Neural cell (in vitro differentiated cells): Measurements from ENCODE around the gene ANGPT4. TPM values are rescaled to one million over a fixed set of nuclear protein-coding genes. Genes with fewer than 3 reads are reported as not detected.

Experiments used
- H2AFZ ChIP-seq: fragments of 200-600, 300-800 bp; sonication (generic), shearing (Covaris generic); 2 replicates; pipeline ENCODE4 v1.6.0; 2014; ENCODE audit warnings: low read depth, mild to moderate bottlenecking, antibody characterized with exemption, low read length, moderate library complexity
- H3F3A ChIP-seq: fragments of 200-600 bp; shearing (Covaris generic); 2 replicates; pipeline ENCODE4 v1.6.1; 2016; ENCODE audit warnings: mild to moderate bottlenecking, moderate library complexity, mixed read lengths, antibody characterized with exemption, low read length; ENCODE audit not compliant: insufficient read depth, poor library complexity, severe bottlenecking
- H3K27ac ChIP-seq: fragments of 200-600, 300-800 bp; sonication (generic), shearing (Covaris generic); 2 replicates; pipeline ENCODE4 v1.5.1; 2014; ENCODE audit warnings: mild to moderate bottlenecking, low read length, moderate library complexity
- H3K27me3 ChIP-seq: fragments of 300-800, 200-600 bp; sonication (generic), shearing (Covaris generic); 2 replicates; pipeline ENCODE4 v1.6.0; 2014; ENCODE audit warnings: mild to moderate bottlenecking, low read depth, low read length, moderate library complexity; ENCODE audit not compliant: insufficient read depth
- H3K36me3 ChIP-seq: fragments of 300-800, 200-600 bp; sonication (generic), shearing (Covaris generic); 2 replicates; pipeline ENCODE4 v1.5.1; 2014; ENCODE audit warnings: mild to moderate bottlenecking, antibody characterized with exemption, low read length, moderate library complexity; ENCODE audit not compliant: insufficient read depth
- H3K4me2 ChIP-seq: fragments of 300-800, 200-600 bp; sonication (generic), shearing (Covaris generic); 2 replicates; pipeline ENCODE4 v1.6.0; 2014; ENCODE audit warnings: mild to moderate bottlenecking, low read length
- H3K4me3 ChIP-seq: fragments of 300-800, 200-600 bp; sonication (generic), shearing (Covaris generic); 2 replicates; pipeline ENCODE4 v1.5.1; 2014; ENCODE audit warnings: mild to moderate bottlenecking, low read length, moderate library complexity
- H3K79me2 ChIP-seq: fragments of 200-600 bp; shearing (Covaris generic); replicated peaks from 2 replicates; pipeline ENCODE4 v1.6.0; 2014; ENCODE audit warnings: mild to moderate bottlenecking, low read length, moderate library complexity; ENCODE audit not compliant: insufficient read depth
- H3K9ac ChIP-seq: fragments of 300-800, 200-600 bp; sonication (generic), shearing (Covaris generic); 2 replicates; pipeline ENCODE4 v1.6.1; 2016; ENCODE audit warnings: mild to moderate bottlenecking, low read length, mixed read lengths
- H3K9me2 ChIP-seq: fragments of 200-600 bp; shearing (Covaris generic); 2 replicates; pipeline ENCODE4 v1.6.1; 2016; ENCODE audit warnings: mild to moderate bottlenecking, low read length, mixed read lengths; ENCODE audit not compliant: insufficient read depth
- H3K9me3 ChIP-seq: fragments of 200-600, 300-800 bp; sonication (generic), shearing (Covaris generic); 2 replicates; pipeline ENCODE4 v1.6.1; 2016; ENCODE audit warnings: mild to moderate bottlenecking, mixed run types, low read length, moderate library complexity, mixed read lengths
- H4K20me1 ChIP-seq: fragments of 200-600 bp; shearing (Covaris generic); 2 replicates; pipeline ENCODE4 v1.6.1; 2016; ENCODE audit warnings: mild to moderate bottlenecking, mixed run types; ENCODE audit not compliant: insufficient read depth
- EP300 ChIP-seq: fragments of 450-650 bp; conservative IDR thresholded peaks from 2 replicates; pipeline ENCODE4 v1.6.1; 2014; ENCODE audit warnings: antibody characterized with exemption, mild to moderate bottlenecking, moderate library complexity; ENCODE audit not compliant: poor library complexity, severe bottlenecking
- EZH2 ChIP-seq: fragments of 200-600, 300-800 bp; shearing (Covaris generic), sonication (generic); IDR thresholded peaks from 2 replicates; pipeline ENCODE4 v1.6.1; 2014; ENCODE audit warnings: antibody characterized with exemption, low read length, borderline replicate concordance, mild to moderate bottlenecking; ENCODE audit not compliant: insufficient read depth, poor library complexity, severe bottlenecking
- MXI1 ChIP-seq: fragments of 450-650 bp; conservative IDR thresholded peaks from 2 replicates; pipeline ENCODE4 v1.6.1; 2014; ENCODE audit warnings: antibody characterized with exemption, mild to moderate bottlenecking; ENCODE audit not compliant: poor library complexity, severe bottlenecking
- POLR2AphosphoS5 ChIP-seq: IDR thresholded peaks from 2 replicates; pipeline ENCODE4 v1.6.1; 2012
- RAD21 ChIP-seq: fragments of 450-650 bp; conservative IDR thresholded peaks from 2 replicates; pipeline ENCODE4 v1.6.1; 2014; ENCODE audit warnings: antibody characterized with exemption, mild to moderate bottlenecking, moderate library complexity
- SMC3 ChIP-seq: fragments of 450-650 bp; conservative IDR thresholded peaks from 2 replicates; pipeline ENCODE4 v1.6.1; 2014; ENCODE audit warnings: antibody characterized with exemption, mild to moderate bottlenecking, moderate library complexity; ENCODE audit not compliant: poor library complexity
- TAF1 ChIP-seq: IDR thresholded peaks from 2 replicates; pipeline ENCODE4 v1.6.1; 2012; ENCODE audit warnings: low read depth
- polyA plus RNA-seq: library from polyadenylated mRNA; depleted of rRNA; stranded (reverse); fragments of >200 nt; gene quantifications from 2 replicates; pipeline ENCODE4 v1.2.3, GENCODE V29; 2014
- TF ChIP-seq, protein P1 (sequence below): fragments of 450-650 bp; IDR thresholded peaks from 2 replicates; pipeline ENCODE4 v1.5.1; 2014; ENCODE audit warnings: antibody characterized with exemption, mild to moderate bottlenecking, moderate library complexity; ENCODE audit not compliant: poor library complexity, severe bottlenecking
- TF ChIP-seq, protein P2 (sequence below): IDR thresholded peaks from 2 replicates; pipeline ENCODE4 v1.6.1; 2012; ENCODE audit warnings: borderline replicate concordance

ANGPT4 gene
- polyA plus RNA-seq, 1 donor from 2014 or later, result not detected

DNA sequence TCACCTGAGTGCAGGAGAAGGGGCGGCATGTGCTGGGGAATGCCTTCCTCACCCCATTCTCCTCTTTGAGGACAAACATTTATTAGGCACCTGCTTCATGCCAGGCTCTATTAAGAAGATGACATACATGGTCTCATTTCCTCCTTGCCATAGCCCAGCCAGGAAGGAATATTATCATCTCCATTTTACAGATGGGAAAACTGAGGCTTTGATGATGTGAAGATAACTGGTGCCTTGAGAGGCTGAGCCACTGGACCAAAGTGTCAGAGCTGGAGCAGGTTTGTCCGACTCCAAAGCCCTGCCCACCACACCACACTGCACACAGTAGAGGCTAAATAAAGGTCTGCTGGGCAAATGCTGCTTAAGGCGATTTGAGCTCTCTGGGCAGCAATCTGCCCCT lies 45.4 kb downstream of the ANGPT4 start:
- H3K27ac ChIP-seq, result no peak overlapping the region
- H3K4me3 ChIP-seq, result no peak overlapping the region
- H3F3A ChIP-seq, result no peaks in the 10 kb centered on the region
- H3K79me2 ChIP-seq, result no peaks in the 10 kb centered on the region
- H3K9ac ChIP-seq, result no peak overlapping the region
- H3K36me3 ChIP-seq, result no peaks in the 10 kb centered on the region
- TF ChIP-seq EZH2 (no peak), EP300 (no peak)
- TF ChIP-seq, protein P1, sequence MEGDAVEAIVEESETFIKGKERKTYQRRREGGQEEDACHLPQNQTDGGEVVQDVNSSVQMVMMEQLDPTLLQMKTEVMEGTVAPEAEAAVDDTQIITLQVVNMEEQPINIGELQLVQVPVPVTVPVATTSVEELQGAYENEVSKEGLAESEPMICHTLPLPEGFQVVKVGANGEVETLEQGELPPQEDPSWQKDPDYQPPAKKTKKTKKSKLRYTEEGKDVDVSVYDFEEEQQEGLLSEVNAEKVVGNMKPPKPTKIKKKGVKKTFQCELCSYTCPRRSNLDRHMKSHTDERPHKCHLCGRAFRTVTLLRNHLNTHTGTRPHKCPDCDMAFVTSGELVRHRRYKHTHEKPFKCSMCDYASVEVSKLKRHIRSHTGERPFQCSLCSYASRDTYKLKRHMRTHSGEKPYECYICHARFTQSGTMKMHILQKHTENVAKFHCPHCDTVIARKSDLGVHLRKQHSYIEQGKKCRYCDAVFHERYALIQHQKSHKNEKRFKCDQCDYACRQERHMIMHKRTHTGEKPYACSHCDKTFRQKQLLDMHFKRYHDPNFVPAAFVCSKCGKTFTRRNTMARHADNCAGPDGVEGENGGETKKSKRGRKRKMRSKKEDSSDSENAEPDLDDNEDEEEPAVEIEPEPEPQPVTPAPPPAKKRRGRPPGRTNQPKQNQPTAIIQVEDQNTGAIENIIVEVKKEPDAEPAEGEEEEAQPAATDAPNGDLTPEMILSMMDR, result no peak
- H2AFZ ChIP-seq, result no peak overlapping the region
- no peaks in the 10 kb centered on the region for H3K9me3 ChIP-seq
- H4K20me1 ChIP-seq, result no peaks in the 10 kb centered on the region
- H3K4me2 ChIP-seq, result no peak overlapping the region
- no peaks in the 10 kb centered on the region for H3K27me3 ChIP-seq
- no peaks in the 10 kb centered on the region for H3K9me2 ChIP-seq

DNA sequence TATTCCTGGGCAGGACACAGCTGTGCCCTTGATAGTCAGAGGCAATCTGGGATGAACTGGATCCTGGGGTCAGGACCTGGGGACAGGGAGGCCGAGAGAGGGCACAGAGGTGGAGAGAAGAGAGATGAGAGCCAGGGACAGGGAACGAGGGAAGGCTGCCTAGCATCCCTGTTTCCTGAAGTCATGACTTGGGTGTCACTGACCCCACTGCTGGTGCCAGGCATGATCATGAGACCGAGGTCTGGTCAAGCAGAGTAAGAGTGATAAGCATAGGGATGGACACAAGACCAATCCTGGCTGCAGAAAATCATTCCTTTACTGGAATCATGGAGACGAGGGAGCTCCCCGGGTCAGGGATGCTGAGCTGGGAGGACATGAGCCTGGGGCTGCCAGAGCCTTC lies 46.5 kb downstream of the ANGPT4 start:
- no peaks in the 10 kb centered on the region for H4K20me1 ChIP-seq
- no peak overlapping the region for H3K27ac ChIP-seq
- H3K4me3 ChIP-seq, result no peak overlapping the region
- no peaks in the 10 kb centered on the region for H3K9me3 ChIP-seq
- H3K27me3 ChIP-seq, result no peaks in the 10 kb centered on the region
- no peak overlapping the region for H3K4me2 ChIP-seq
- H2AFZ ChIP-seq, result no peak overlapping the region
- no peaks in the 10 kb centered on the region for H3K79me2 ChIP-seq
- no peak overlapping the region for H3K9ac ChIP-seq
- no peaks in the 10 kb centered on the region for H3K9me2 ChIP-seq
- H3F3A ChIP-seq, result no peaks in the 10 kb centered on the region
- no peaks in the 10 kb centered on the region for H3K36me3 ChIP-seq
- no peak for TF ChIP-seq MXI1
- no peak for TF ChIP-seq EZH2
- TF ChIP-seq, protein P1, result no peak
- no peak for TF ChIP-seq TAF1
- no peak for TF ChIP-seq EP300
- no peak for TF ChIP-seq SMC3
- TF ChIP-seq, protein P2, sequence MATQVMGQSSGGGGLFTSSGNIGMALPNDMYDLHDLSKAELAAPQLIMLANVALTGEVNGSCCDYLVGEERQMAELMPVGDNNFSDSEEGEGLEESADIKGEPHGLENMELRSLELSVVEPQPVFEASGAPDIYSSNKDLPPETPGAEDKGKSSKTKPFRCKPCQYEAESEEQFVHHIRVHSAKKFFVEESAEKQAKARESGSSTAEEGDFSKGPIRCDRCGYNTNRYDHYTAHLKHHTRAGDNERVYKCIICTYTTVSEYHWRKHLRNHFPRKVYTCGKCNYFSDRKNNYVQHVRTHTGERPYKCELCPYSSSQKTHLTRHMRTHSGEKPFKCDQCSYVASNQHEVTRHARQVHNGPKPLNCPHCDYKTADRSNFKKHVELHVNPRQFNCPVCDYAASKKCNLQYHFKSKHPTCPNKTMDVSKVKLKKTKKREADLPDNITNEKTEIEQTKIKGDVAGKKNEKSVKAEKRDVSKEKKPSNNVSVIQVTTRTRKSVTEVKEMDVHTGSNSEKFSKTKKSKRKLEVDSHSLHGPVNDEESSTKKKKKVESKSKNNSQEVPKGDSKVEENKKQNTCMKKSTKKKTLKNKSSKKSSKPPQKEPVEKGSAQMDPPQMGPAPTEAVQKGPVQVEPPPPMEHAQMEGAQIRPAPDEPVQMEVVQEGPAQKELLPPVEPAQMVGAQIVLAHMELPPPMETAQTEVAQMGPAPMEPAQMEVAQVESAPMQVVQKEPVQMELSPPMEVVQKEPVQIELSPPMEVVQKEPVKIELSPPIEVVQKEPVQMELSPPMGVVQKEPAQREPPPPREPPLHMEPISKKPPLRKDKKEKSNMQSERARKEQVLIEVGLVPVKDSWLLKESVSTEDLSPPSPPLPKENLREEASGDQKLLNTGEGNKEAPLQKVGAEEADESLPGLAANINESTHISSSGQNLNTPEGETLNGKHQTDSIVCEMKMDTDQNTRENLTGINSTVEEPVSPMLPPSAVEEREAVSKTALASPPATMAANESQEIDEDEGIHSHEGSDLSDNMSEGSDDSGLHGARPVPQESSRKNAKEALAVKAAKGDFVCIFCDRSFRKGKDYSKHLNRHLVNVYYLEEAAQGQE, result no peak
- TF ChIP-seq POLR2AphosphoS5, result no peak
- no peak for TF ChIP-seq RAD21
